Skin of body (tissue), 2 donors: ENCODE measurements around the gene FSIP1. TPM values are rescaled to one million over a fixed set of nuclear protein-coding genes. Genes with fewer than 3 reads are reported as not detected.
"Not testable (repeated sequence)": the region's sequence is repeated elsewhere in the genome, so short reads cannot be mapped to it uniquely, and the experiment has no call there.

ENCODE experiments used
- DNase-seq: peaks from one replicate; lab custom pipeline; 2025; lab: John Stamatoyannopoulos, UW
- total RNA-seq: library from RNA; depleted of rRNA; stranded (reverse); fragments of >200 nt; gene quantifications from one replicate; pipeline ENCODE4 v1.2.3, GENCODE V29; 2014

The FSIP1 gene
- 0.89 TPM for total RNA-seq

- peak; percentile 94 for DNase-seq
Observed at GRCh38 chr15:39782441-39783138, at the start of gene FSIP1. FSIP1 (minus strand) TSS chr15:39782841; CDS start chr15:39776524, 6,317 bp downstream.

GRCh38 chr15:39830166-39830565 is 47.5 kb upstream of the FSIP1 start:
- DNase-seq, result no peak

DNA sequence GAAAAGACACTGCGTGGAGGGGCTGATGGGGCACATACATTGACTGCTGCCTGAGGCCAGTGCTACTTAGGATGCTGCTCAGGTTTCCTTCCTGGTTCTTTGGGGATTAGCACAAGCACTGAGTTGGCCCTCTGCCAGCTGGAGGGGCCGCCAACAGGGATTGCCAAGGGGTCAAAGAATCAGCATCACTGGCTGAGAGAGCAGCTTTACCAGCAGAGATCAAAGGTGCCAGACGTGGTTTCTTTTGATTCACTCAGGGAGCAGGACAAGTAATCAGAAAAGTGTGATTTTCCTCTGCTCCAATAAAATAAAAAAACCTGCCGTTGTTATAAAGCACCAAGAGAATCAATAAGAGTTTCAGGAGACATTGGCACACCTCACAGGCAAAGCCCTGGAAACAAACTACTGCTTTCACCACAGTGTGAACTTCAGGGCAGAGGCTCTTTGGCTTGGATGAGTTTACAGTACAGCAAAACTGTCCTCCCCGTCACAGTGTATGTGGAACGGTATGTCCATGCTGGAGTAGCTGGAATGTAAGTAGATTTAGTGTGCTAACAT is 45.8 kb upstream of the FSIP1 start:
- no peak for DNase-seq

DNA sequence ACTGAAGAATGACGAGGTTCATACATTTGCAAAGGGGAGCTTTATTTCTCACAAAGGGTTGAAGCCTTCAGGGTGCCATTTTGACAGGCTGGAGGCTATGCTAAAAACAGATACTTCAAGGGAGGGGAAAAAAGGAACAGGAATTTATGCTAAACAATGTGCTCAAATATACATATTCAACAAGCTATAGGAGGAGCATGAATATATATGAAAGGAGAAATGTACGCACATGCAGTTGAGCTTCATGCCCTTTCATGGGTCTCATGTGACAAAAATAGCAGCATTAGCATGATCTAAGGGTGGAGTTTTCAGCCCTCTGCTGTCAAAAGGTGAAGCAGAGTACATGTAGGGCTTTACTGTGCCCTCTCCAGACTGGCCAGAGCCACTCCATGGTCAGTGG is 44.3 kb upstream of the FSIP1 start:
- no peak for DNase-seq

GRCh38 chr15:39823634-39824033 is 41.0 kb upstream of the FSIP1 start:
- DNase-seq, result no peak

GRCh38 chr15:39820050-39820602 is 37.5 kb upstream of the FSIP1 start:
- no peak for DNase-seq

GRCh38 chr15:39819533-39819932 is 36.9 kb upstream of the FSIP1 start:
- DNase-seq, result no peak

DNA sequence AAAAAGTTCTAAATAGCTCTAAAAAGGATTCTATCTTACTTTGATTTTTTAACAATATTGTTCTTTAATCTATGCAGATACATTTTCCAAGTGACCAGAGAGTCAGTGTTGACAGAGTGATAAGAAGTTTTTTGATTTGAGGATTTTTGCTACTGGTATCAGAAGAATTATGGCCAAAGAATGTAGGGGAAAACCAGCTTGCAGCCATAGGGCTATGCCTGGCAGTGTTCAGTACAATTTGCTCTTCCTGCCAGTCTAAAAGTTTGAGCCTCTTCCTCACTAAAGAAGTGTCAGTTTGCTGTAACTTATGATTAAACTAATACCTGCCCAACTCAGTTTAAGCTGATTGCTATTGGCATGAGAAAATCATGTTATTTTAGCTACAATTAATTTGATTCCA is 35.3 kb upstream of the FSIP1 start:
- no peak for DNase-seq

- DNase-seq, result no peak
Observed at GRCh38 chr15:39814489-39814888, 31.8 kb upstream of the FSIP1 start.

GRCh38 chr15:39812651-39813050 is 30.0 kb upstream of the FSIP1 start:
- DNase-seq, result not testable (repeated sequence)

GRCh38 chr15:39808909-39809308 is 26.3 kb upstream of the FSIP1 start:
- DNase-seq, result no peak

- no peak for DNase-seq
Observed at GRCh38 chr15:39807791-39808190, 25.1 kb upstream of the FSIP1 start.

- no peak for DNase-seq
Observed at GRCh38 chr15:39804026-39804425, 21.4 kb upstream of the FSIP1 start.

- no peak for DNase-seq
Observed at GRCh38 chr15:39803016-39803415, 20.4 kb upstream of the FSIP1 start.

DNA sequence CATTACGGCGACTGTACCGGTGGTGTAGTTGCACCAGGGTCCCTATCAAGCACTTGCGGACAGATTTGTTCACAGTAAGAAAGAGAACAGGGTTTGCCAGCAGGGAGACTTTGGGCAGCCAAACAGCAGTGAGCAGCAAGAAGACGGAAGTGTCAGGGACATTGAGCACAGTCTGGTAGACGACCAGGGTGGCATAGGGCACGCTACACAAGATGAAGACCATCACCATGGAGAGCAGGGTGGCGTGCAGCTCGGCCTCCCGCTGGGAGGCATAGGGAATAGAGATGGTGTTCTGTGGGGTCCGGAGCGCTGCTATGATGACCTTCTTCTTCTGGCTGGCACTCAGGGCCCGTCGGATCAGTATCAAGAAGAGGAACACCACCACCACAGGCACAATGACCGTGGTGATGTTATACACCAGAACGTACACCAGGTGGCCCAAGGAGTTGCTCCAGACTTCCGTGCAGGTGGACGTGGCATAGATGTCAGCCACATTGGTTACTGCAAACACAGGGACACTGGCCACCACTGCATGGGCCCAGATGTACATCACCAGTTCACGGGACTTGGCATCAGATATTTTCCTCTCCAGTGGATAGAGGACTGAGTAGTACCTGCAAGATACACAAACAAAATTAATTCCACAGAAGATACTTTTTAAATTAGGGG is 19.1 kb upstream of the FSIP1 start:
- no peak for DNase-seq

DNA sequence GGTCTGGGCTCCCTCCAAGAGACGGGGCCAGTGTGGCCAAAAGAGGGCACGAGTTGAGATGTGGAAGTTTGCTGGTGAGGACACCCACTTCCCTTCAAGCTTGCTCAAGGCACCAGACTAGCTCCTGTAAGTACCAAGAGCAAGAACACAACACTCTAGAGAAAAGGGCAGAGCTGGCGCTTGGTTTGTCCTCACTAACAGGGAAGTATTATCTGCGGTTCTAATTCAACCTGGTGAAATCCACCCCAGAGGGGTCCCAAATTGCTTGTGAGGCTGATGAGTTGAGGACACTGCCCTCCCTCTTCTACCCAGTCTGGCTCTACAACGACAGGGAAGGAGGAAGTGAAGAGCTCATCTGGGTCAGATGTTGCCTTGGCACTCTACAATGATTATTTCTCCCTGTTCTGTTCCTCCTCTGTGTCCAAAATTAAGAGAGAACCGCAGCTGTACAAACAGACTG is 16.9 kb upstream of the FSIP1 start:
- no peak for DNase-seq

DNA sequence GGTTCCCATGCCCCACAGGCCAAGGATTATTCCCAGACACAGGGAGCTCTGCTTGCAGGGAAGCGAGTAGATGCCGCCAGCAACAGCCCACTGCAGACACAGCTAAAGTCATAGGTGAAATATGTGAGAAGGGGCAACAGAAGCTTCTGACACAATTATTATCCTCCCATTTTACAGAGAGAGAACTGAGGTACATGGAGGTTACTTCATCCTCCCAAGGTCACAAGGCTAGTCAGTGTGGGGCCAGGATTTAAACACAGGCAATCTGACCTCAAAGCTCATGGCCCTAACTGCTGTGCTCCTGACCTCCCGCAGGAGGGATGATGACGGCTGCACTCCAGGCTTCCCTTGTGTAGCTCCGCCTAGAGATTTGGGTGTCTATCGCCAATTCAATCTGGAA is 15.7 kb upstream of the FSIP1 start:
- no peak for DNase-seq

- no peak for DNase-seq
Observed at GRCh38 chr15:39797407-39797806, 14.8 kb upstream of the FSIP1 start.

DNA sequence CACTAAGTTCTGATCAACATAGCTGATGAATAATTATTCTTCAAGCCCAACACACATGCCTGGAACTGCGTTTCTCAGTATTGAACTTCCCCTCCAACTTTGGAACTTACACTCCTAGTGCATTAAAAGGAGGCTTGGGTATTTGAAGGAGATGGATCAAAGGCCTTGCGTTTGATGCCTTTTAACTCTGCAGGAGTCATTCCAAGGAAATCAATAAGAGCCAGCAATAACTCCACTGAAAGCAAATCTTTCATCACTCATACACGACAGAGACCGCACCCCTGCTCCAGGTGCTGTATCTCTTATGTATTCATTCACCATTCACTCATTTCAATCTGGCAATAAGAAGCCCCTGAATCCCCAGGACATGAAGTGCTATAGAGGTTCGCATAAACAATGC is 14.0 kb upstream of the FSIP1 start:
- no peak for DNase-seq

DNA sequence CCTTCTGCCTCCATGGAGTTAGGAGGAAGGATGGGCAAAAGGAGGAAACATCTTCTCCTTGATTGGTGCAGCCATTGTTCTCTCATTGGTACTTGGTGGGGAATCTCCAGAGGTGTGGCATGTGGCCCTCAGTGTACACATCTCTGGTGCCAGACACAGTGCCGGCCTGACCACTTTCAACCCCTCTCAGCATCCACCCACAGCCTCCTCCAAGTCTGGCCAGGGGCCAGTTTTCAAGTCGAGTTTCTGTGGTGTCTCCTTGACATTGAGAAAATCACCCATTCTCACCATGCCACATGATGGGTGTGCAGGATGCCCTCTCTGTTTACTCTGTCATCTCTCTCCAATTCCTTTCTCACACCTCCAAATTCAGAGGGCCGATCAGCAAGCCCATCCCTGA is 12.8 kb upstream of the FSIP1 start:
- no peak for DNase-seq

- DNase-seq, result no peak
Observed at GRCh38 chr15:39794954-39795353, 12.3 kb upstream of the FSIP1 start.

DNA sequence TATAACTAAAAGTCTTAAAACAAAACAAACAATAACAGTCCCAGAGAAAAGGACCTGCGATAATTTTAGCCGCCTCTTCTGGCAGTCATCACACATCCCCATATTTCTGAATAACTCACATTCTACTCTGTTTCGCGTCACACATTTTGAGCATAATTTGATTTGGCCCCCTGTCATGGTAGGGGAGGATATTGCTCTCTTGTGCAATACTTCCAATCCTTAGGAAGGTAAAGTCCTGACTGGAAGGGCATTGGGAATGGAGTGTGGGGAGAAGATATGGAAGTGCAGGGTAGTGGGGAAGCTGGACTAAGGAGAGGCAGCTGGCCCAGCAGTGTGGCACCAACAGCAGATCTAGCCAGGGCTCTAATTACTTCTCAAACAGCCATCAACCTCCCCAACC is 11.3 kb upstream of the FSIP1 start:
- no peak for DNase-seq
